ENCODE measurements around the gene APOLD1.

DNA sequence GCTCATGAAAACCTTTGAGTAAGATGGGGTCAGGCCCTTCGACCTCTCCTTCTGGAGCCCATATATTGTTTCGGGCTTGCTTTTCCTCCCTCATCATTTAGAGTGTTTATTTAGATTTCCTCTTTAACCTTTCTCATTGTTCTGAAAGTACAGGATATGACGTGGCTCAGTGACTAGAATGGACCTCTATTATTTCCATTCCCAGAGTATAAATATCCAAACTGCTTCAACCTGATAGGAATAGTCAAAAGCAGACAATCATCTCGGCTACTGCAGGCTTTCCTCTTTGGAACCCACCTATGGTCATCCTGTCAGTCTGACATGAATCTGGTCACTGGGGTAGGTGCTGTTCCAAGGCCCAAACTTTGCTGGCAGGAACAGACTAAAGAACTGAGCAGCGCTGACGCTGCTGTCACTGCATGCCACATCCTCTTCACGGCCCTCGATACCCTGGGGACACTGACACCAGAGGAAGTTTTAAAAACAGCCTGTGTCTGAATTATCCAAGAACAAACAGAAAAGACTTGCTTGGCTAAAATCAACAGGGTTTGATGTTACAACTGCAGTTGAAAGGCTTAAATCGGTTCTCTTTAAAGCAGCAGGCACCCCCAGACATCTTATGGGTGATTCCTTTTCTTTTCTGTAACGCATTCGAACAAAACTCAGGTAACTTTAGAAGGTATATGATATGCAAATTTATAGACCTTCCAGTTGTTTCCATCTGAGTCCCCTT is 22.7 kb downstream of the APOLD1 start:
- no peak for TF ChIP-seq EZH2phosphoT487 (IDR thresholded peaks at IDR 0.05; ENCODE audit: low read length)
- TF ChIP-seq, protein P1, sequence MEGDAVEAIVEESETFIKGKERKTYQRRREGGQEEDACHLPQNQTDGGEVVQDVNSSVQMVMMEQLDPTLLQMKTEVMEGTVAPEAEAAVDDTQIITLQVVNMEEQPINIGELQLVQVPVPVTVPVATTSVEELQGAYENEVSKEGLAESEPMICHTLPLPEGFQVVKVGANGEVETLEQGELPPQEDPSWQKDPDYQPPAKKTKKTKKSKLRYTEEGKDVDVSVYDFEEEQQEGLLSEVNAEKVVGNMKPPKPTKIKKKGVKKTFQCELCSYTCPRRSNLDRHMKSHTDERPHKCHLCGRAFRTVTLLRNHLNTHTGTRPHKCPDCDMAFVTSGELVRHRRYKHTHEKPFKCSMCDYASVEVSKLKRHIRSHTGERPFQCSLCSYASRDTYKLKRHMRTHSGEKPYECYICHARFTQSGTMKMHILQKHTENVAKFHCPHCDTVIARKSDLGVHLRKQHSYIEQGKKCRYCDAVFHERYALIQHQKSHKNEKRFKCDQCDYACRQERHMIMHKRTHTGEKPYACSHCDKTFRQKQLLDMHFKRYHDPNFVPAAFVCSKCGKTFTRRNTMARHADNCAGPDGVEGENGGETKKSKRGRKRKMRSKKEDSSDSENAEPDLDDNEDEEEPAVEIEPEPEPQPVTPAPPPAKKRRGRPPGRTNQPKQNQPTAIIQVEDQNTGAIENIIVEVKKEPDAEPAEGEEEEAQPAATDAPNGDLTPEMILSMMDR (IDR thresholded peaks at IDR 0.05; ENCODE audit: low read length), result no peak

Measured in MM.1S (cell line).